Right lobe of liver (tissue), 4 donors: Measurements from ENCODE around the gene METRNL.
"Not testable (repeated sequence)": the region's sequence is repeated elsewhere in the genome, so short reads cannot be mapped to it uniquely, and the experiment has no call there.

ENCODE experiments used
- POLR2A ChIP-seq: fragments of 450-650 bp; IDR thresholded peaks from one replicate; pipeline ENCODE4 v1.6.1; 2017; ENCODE audit warnings: antibody characterized with exemption, mild to moderate bottlenecking
- TF ChIP-seq, protein P1 (sequence below), 4 donors: fragments of 200-600 bp in 3 of 4; fragments of 450-650 bp in 1 of 4; IDR thresholded peaks; one replicate each; pipeline versions ENCODE4 v1.5.1 to v1.8.0; 2016 to 2022; ENCODE audit warnings: antibody characterized with exemption in 4 of 4, mild to moderate bottlenecking in 2 of 4
- donor health status: DM: no; HTN: no; CAD: no.
- donor health status: DM: no; HTN: no; CAD: no.
- donor health status: DM: no; HTN: yes; CAD: no.

DNA sequence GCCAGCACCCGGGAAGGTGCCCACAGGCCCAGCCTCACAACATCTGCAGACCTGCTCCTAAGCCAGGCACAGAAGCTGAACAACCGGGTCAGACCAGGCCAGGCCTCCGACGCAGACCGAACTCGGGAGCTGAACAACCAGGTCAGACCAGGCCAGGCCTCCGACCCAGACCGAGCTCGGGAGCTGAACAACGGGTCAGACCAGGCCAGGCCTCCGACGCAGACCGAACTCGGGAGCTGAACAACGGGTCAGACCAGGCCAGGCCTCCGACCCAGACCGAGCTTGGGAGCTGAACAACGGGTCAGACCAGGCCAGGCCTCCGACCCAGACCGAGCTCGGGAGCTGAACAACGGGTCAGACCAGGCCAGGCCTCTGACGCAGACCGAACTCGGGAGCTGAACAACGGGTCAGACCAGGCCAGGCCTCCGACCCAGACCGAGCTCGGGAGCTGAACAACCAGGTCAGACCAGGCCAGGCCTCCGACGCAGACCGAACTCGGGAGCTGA lies 47.4 kb upstream of the METRNL start:
- TF ChIP-seq, protein P1, sequence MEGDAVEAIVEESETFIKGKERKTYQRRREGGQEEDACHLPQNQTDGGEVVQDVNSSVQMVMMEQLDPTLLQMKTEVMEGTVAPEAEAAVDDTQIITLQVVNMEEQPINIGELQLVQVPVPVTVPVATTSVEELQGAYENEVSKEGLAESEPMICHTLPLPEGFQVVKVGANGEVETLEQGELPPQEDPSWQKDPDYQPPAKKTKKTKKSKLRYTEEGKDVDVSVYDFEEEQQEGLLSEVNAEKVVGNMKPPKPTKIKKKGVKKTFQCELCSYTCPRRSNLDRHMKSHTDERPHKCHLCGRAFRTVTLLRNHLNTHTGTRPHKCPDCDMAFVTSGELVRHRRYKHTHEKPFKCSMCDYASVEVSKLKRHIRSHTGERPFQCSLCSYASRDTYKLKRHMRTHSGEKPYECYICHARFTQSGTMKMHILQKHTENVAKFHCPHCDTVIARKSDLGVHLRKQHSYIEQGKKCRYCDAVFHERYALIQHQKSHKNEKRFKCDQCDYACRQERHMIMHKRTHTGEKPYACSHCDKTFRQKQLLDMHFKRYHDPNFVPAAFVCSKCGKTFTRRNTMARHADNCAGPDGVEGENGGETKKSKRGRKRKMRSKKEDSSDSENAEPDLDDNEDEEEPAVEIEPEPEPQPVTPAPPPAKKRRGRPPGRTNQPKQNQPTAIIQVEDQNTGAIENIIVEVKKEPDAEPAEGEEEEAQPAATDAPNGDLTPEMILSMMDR (IDR thresholded peaks at IDR 0.05), result not testable (repeated sequence)
- not testable (repeated sequence) for TF ChIP-seq POLR2A
